ENCODE measurements around the gene TRAF4. TPM values are rescaled to one million over a fixed set of nuclear protein-coding genes. Genes with fewer than 3 reads are reported as not detected.

Gene TRAF4
- total and polyA plus RNA-seq, 9 of the 15 experiments (the other 6 are each of a cell fraction or from before 2014, with no cell fraction given) = 2.4 to 147 (median 72.4) TPM

GRCh38 chr17:28744104-28744971, 527 bp downstream of the TRAF4 start (continued):
- TF ChIP-seq MTA2 (IDR thresholded peaks at IDR 0.05; ENCODE audit: low read depth) (0 out of 2 replicates have a peak, but pooled peaks have one; percentile 14), RCOR1 (IDR thresholded peaks at IDR 0.05; ENCODE audit: borderline replicate concordance in 1 of 2, low read depth in 2 of 2, low read length in 2 of 2) (0 out of 4 replicates have a peak, but pooled peaks of 1 of the 2 experiments have one; percentile 4), AFF4 (CRISPR knock-in tag; IDR thresholded peaks at IDR 0.05) (peak; percentile 48), ZNF311 (CRISPR knock-in tag; IDR thresholded peaks at IDR 0.05) (no peak), MTA3 (IDR thresholded peaks at IDR 0.05; ENCODE audit: borderline replicate concordance) (peak; percentile 98), KAT2B (IDR thresholded peaks at IDR 0.05; ENCODE audit: low read depth, low read length) (no peak), ZNF143 (CRISPR knock-in tag; IDR thresholded peaks at IDR 0.05) (peak; percentile 42; the same call in 1 of the 2 replicates), TARDBP (IDR thresholded peaks at IDR 0.05) (peak; percentile 92), NR2C1 (IDR thresholded peaks at IDR 0.05) (no peak), NR2C1 (tag; IDR thresholded peaks at IDR 0.05) (peak; percentile 55), POLR2G (IDR thresholded peaks at IDR 0.05; ENCODE audit: low read depth, low read length) (no peak), AFF1 (IDR thresholded peaks at IDR 0.05; ENCODE audit: low read depth in 1 of 2, partially characterized antibody in 2 of 2) (no peak), HMG20B (CRISPR knock-in tag; IDR thresholded peaks at IDR 0.05) (no peak), ZNF175 (CRISPR knock-in tag; IDR thresholded peaks at IDR 0.05; ENCODE audit: low read depth) (peak; percentile 1; the same call in 1 of the 2 replicates), PBX2 (CRISPR knock-in tag; IDR thresholded peaks at IDR 0.05; ENCODE audit: low read depth) (no peak), PBX2 (tag; conservative IDR thresholded peaks at IDR 0.05; ENCODE audit: low read depth) (no peak), HIVEP1 (CRISPR knock-in tag; IDR thresholded peaks at IDR 0.05) (no peak)

All from K562 (cell line).